Measurements from ENCODE around the gene SUCLG2.

SUCLG2 gene

DNA sequence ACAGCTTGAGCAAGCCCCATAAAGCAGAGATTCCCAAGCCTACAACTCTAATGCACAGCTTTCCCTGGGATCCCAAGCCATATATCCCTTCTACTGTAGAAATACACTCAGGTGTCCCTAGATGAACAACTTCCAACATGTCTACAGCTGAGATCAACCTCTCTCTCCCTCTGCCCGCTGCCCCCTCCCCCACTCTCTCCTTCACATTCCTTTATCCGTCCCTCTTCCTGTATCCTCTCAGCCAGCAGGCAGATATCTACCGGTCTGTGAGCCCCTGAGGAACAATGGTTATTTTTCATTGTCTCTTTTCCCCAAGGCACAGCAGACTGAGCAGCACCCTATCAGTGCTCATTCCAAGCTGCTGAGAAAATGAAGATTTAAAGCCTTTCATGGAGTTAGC lies 138.6 kb downstream of the SUCLG2 start:
- no peaks in the 10 kb centered on the region for H3K4me1 ChIP-seq (ENCODE audit: control insufficient read depth in 1 of 2, insufficient read depth in 1 of 2, low read depth in 1 of 2, low read length in 1 of 2)
- no peak overlapping the region for H3K4me3 ChIP-seq (ENCODE audit: low read depth in 1 of 2, low read length in 1 of 2)
- no peak overlapping the region for H3K27ac ChIP-seq
- TF ChIP-seq, protein P1, sequence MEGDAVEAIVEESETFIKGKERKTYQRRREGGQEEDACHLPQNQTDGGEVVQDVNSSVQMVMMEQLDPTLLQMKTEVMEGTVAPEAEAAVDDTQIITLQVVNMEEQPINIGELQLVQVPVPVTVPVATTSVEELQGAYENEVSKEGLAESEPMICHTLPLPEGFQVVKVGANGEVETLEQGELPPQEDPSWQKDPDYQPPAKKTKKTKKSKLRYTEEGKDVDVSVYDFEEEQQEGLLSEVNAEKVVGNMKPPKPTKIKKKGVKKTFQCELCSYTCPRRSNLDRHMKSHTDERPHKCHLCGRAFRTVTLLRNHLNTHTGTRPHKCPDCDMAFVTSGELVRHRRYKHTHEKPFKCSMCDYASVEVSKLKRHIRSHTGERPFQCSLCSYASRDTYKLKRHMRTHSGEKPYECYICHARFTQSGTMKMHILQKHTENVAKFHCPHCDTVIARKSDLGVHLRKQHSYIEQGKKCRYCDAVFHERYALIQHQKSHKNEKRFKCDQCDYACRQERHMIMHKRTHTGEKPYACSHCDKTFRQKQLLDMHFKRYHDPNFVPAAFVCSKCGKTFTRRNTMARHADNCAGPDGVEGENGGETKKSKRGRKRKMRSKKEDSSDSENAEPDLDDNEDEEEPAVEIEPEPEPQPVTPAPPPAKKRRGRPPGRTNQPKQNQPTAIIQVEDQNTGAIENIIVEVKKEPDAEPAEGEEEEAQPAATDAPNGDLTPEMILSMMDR (IDR thresholded peaks at IDR 0.05) = no peak
- H3K36me3 ChIP-seq = no peaks in the 10 kb centered on the region
- no peaks in the 10 kb centered on the region for H3K9me3 ChIP-seq
- no peaks in the 10 kb centered on the region for H3K27me3 ChIP-seq

DNA sequence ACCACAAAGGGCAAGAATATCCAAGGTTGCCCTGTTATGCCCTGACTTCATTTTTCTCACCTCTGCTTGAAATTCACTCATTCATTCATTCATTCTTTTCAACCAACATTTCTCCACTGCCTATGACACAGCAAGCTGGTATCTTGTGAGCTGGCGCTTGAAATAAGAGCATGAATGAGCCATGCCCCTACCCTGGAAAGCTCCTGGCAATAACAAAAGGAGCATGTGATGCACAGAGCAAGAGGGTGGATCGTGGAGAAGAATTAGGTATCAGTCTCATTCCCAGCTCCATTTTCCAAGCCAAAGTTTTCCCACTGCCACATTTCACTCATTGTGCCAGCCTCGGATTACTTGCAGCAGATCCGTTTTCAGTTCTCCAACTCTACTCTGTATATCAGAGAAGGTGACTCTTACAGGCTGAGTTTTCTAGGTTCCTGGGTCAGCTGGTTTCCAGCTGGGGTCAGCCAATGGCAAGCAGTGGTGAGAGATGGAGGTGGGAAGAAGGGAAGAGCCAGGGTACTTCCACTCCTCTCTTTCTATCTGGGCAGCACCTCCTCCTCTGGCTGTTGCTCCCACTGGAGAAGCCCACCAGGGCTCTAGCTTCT lies 144.8 kb downstream of the SUCLG2 start:
- Histone ChIP-seq H3K27ac (no peak overlapping the region), H3K9me3 (no peaks in the 10 kb centered on the region), H3K27me3 (no peaks in the 10 kb centered on the region), H3K36me3 (no peaks in the 10 kb centered on the region), H3K4me3 (ENCODE audit: low read depth in 1 of 2, low read length in 1 of 2) (no peak overlapping the region), H3K4me1 (ENCODE audit: control insufficient read depth in 1 of 2, insufficient read depth in 1 of 2, low read depth in 1 of 2, low read length in 1 of 2) (no peaks in the 10 kb centered on the region)
- TF ChIP-seq, protein P1 (IDR thresholded peaks at IDR 0.05) = no peak

DNA sequence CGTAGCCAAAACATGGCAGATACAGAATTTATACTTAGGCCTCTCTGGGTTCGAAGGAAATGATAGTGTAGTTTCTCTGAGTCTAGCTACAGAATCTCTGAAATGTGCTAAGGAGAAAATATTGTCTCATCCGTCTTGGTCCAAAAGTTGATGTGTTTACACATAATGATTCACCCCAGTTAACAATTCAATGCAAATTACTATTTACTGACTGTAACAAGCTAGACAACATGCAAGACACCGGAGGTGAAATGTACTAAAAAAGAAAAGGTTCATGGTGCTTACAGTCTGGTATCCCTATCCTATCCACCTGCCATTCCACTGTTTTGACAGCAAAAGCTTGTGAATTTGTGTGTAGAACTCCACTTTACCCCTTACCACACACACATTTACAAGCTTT lies 146.8 kb downstream of the SUCLG2 start:
- Histone ChIP-seq H3K4me3 (ENCODE audit: low read depth in 1 of 2, low read length in 1 of 2) (no peak overlapping the region), H3K4me1 (ENCODE audit: control insufficient read depth in 1 of 2, insufficient read depth in 1 of 2, low read depth in 1 of 2, low read length in 1 of 2) (no peaks in the 10 kb centered on the region), H3K27ac (no peak overlapping the region), H3K27me3 (no peaks in the 10 kb centered on the region), H3K9me3 (no peaks in the 10 kb centered on the region), H3K36me3 (no peaks in the 10 kb centered on the region)
- TF ChIP-seq, protein P1 (IDR thresholded peaks at IDR 0.05) = no peak

DNA sequence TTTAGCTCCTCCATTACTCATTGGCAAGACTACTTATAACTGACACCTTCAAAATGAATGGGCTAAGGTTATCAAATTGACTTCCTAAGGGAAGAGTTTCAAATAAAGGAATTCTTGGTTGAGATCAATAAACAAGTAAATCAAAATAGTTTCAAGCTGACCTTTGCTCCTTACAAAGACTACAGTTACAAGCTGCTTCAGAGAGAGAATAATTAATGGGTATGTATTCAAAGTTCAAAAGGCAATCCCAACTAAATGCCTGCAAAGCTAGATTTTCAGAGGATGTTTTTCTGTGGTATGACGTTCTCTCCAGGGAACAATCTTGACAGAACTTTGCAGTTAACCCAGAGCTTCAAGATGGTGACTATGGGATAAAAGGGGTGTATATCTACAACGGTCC lies 153.7 kb downstream of the SUCLG2 start:
- TF ChIP-seq, protein P1 (IDR thresholded peaks at IDR 0.05) = no peak
- H3K27ac ChIP-seq = no peak overlapping the region
- H3K9me3 ChIP-seq = no peaks in the 10 kb centered on the region
- H3K4me1 ChIP-seq (ENCODE audit: control insufficient read depth in 1 of 2, insufficient read depth in 1 of 2, low read depth in 1 of 2, low read length in 1 of 2) = no peaks in the 10 kb centered on the region
- H3K36me3 ChIP-seq = no peaks in the 10 kb centered on the region
- no peak overlapping the region for H3K4me3 ChIP-seq (ENCODE audit: low read depth in 1 of 2, low read length in 1 of 2)
- no peaks in the 10 kb centered on the region for H3K27me3 ChIP-seq

DNA sequence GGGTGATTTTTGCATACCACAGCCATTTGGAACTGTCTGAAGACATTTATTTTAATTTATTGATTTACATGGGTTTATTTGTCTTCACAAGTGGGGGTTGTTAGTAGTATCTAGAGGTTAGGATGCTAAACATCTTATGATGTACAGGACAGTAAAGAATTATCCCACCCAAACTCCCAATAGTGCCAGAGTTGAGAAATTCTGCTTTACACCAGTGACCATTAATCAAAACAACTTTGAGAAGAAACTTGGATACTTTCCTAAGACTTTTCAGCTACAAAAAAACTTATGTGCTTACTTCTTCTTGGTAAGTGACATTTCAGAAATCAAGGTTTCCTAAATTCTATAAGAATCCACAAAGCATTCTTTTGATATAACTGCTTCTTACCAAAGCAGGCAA lies 156.7 kb downstream of the SUCLG2 start:
- Histone ChIP-seq H3K27me3 (no peaks in the 10 kb centered on the region), H3K4me1 (ENCODE audit: control insufficient read depth in 1 of 2, insufficient read depth in 1 of 2, low read depth in 1 of 2, low read length in 1 of 2) (no peaks in the 10 kb centered on the region), H3K4me3 (ENCODE audit: low read depth in 1 of 2, low read length in 1 of 2) (no peak overlapping the region), H3K36me3 (no peaks in the 10 kb centered on the region), H3K9me3 (no peaks in the 10 kb centered on the region), H3K27ac (no peak overlapping the region)
- TF ChIP-seq, protein P1 (IDR thresholded peaks at IDR 0.05) = no peak

DNA sequence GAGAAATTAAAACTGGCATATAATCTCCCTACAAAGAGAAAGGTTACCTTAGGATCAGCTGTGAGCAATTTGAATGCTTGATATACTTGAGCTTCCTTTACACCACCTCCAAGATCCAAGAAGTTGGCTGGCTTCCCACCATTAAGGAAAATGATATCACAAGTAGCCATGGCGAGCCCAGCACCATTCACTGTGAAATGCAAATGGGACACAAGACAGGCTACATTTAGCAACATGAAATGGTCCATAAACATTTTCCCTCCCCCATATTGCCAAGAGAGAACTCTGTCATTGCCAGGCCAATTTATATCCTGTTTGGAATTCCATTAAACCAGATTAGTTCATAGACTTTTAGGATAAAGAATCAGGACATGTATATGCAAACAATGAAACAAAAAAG lies 158.7 kb downstream of the SUCLG2 start:
- TF ChIP-seq, protein P1 (IDR thresholded peaks at IDR 0.05) = no peak
- Histone ChIP-seq H3K27me3 (no peaks in the 10 kb centered on the region), H3K27ac (no peak overlapping the region), H3K4me3 (ENCODE audit: low read depth in 1 of 2, low read length in 1 of 2) (no peak overlapping the region), H3K4me1 (ENCODE audit: control insufficient read depth in 1 of 2, insufficient read depth in 1 of 2, low read depth in 1 of 2, low read length in 1 of 2) (no peaks in the 10 kb centered on the region), H3K9me3 (no peaks in the 10 kb centered on the region), H3K36me3 (no peaks in the 10 kb centered on the region)

Data from neutrophil (primary cell).